Measurements from ENCODE around the gene ROCK2. TPM values are rescaled to one million over a fixed set of nuclear protein-coding genes. Genes with fewer than 3 reads are reported as not detected.
"Not testable (repeated sequence)": the region's sequence is repeated elsewhere in the genome, so short reads cannot be mapped to it uniquely, and the experiment has no call there.

Gene ROCK2
- total and polyA plus RNA-seq, 2 donors, result 11.7 to 12.7 TPM

DNA sequence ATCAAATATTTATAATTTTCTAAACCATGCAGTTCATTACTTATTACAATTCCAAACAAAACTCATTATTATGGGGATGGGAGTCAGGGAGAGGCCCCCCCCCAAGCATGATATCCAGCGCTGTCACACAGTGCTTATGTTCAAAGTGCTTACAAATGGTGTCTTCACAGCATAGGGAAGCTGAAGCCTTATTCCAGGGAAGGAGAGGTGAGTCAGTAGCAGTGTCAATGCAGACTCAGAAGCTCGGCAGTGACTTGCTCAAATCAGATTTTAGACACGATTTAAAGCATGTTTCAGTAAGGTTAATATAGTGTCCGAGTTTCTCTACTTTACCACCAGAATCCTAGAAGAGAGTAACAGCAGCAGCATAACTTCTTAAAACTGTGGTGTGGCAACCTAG is 164.5 kb downstream of the ROCK2 start:
- DNase-seq (ENCODE audit: low read depth in 6 of 9, low spot score in 9 of 9), result no peak

DNA sequence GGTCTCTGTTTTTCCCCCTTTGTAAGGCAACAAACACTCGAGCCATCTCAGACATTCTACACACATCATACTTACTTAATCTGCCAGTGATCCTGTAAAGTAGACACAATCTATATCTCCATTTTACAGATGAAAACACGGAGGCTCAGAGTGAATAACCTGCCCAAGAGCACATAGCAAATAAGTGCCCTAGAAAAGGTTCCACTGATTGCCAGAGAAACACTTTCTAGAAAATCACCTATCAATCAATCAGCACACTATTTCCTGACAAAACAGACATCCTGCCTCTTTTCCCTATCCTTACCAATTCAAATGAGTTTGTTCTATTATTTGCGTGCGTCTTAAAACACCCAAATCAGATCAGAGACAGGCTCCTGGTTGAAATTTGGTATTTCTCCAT is 165.2 kb downstream of the ROCK2 start:
- Histone ChIP-seq H3K9me3 (ENCODE audit: control insufficient read depth in 2 of 2, insufficient read depth in 1 of 2, low read length in 1 of 2) (no peaks in the 10 kb centered on the region), H3K4me3 (ENCODE audit: low read length in 2 of 2) (no peak overlapping the region), H3K4me1 (ENCODE audit: control insufficient read depth in 2 of 2, insufficient read depth in 2 of 2, low read length in 2 of 2) (peaks cover 0 to 4% of the 10 kb centered on the region in 2 donors), H3K36me3 (ENCODE audit: control insufficient read depth in 2 of 2, insufficient read depth in 2 of 2, low read length in 1 of 2) (peaks cover 0 to 6% of the 10 kb centered on the region in 2 donors), H3K27ac (ENCODE audit: low read depth in 1 of 2, low read length in 1 of 2) (no peak overlapping the region), H3K27me3 (ENCODE audit: control insufficient read depth in 2 of 2, insufficient read depth in 1 of 2, low read length in 1 of 2) (no peaks in the 10 kb centered on the region)
- DNase-seq (ENCODE audit: low read depth in 6 of 9, low spot score in 9 of 9), result no peak
- WGBS, result 87% methylated on average over 4 of the region's 4 CpGs

More for the DNA sequence above, 164.5 kb downstream of the ROCK2 start:
- no peaks in the 10 kb centered on the region for H3K27me3 ChIP-seq (ENCODE audit: control insufficient read depth in 2 of 2, insufficient read depth in 1 of 2, low read length in 1 of 2)
- no peak overlapping the region for H3K4me3 ChIP-seq (ENCODE audit: low read length in 2 of 2)
- WGBS, result over 99% methylated on average over 4 of the region's 4 CpGs
- H3K9me3 ChIP-seq (ENCODE audit: control insufficient read depth in 2 of 2, insufficient read depth in 1 of 2, low read length in 1 of 2), result no peaks in the 10 kb centered on the region
- peaks cover 0 to 4% of the 10 kb centered on the region in 2 donors for H3K4me1 ChIP-seq (ENCODE audit: control insufficient read depth in 2 of 2, insufficient read depth in 2 of 2, low read length in 2 of 2)
- peaks cover 0 to 7% of the 10 kb centered on the region in 2 donors for H3K36me3 ChIP-seq (ENCODE audit: control insufficient read depth in 2 of 2, insufficient read depth in 2 of 2, low read length in 1 of 2)
- H3K27ac ChIP-seq (ENCODE audit: low read depth in 1 of 2, low read length in 1 of 2), result no peak overlapping the region

DNA sequence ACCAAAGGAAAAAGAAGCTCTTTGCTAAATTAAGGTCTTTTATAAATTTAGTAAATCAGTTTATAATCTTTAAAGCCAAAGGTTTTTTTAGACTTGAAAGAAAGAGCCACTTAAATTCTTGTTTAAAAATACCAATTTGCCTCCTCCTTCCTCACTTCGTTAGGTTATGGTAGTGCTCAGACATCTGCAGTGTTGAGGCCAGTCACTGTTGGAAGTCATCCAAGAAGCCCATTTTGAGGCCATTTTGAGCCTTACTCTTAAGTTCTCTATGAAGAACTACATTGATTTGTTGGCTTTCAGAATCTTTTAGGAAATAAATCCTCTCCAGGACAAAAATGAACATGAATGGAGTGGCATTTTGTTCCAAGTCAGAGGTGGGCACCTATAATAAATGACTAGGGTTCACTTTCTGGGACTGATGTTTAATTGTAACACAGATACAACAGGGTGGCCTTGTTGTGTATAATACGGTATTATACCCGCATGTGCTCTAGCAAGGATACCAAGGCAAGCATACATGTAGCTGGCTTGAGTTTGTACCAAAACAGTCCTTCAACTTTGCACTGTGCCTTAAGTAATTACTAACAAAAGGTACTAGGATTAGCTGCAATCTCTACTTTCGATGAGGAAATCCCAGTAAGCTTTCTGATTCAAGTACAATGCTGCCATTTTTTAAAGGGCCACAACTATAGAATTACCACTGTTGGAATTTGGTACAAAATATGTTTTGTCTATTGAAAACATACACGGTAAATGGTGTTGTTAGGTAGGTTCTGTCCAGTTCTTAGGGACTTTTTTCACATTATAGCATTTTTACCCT is 166.4 kb downstream of the ROCK2 start:
- 71% methylated on average over 5 of the region's 5 CpGs for WGBS
- peaks cover 0 to 4% of the 10 kb centered on the region in 2 donors for H3K4me1 ChIP-seq (ENCODE audit: control insufficient read depth in 2 of 2, insufficient read depth in 2 of 2, low read length in 2 of 2)
- DNase-seq (ENCODE audit: low read depth in 6 of 9, low spot score in 9 of 9), result no peak
- H3K27ac ChIP-seq (ENCODE audit: low read depth in 1 of 2, low read length in 1 of 2), result no peak overlapping the region
- no peaks in the 10 kb centered on the region for H3K27me3 ChIP-seq (ENCODE audit: control insufficient read depth in 2 of 2, insufficient read depth in 1 of 2, low read length in 1 of 2)
- peaks cover 0 to 5% of the 10 kb centered on the region in 2 donors for H3K36me3 ChIP-seq (ENCODE audit: control insufficient read depth in 2 of 2, insufficient read depth in 2 of 2, low read length in 1 of 2)
- H3K4me3 ChIP-seq (ENCODE audit: low read length in 2 of 2), result no peak overlapping the region
- no peaks in the 10 kb centered on the region for H3K9me3 ChIP-seq (ENCODE audit: control insufficient read depth in 2 of 2, insufficient read depth in 1 of 2, low read length in 1 of 2)

DNA sequence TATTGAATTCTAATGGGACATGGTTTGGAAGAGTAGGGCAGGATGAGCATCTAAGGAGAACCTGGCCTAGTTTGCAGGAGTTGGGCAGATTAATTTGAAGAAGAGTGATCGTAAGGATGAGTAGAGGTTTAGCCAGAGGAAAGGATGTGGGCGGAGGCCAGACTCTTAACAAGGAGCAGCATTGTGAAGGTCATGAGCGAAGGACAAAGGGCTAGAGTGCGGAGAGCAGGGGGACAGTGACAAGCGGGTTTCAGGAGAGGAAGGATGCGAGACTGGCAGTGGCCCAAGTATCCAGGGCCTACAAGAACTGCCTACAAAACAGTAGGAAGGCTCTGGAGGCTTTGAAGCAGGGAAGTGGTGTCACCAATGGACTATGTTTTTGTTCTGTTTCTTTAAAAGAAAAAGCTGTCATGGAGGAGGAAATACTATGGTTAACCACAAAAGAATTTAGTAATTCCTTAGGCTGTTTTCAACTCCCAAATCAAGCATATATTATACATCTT is 169.1 kb downstream of the ROCK2 start:
- H3K36me3 ChIP-seq (ENCODE audit: control insufficient read depth in 2 of 2, insufficient read depth in 2 of 2, low read length in 1 of 2), result peaks cover 0 to 3% of the 10 kb centered on the region in 2 donors
- no peaks in the 10 kb centered on the region for H3K9me3 ChIP-seq (ENCODE audit: control insufficient read depth in 2 of 2, insufficient read depth in 1 of 2, low read length in 1 of 2)
- no peak overlapping the region for H3K4me3 ChIP-seq (ENCODE audit: low read length in 2 of 2)
- H3K27me3 ChIP-seq (ENCODE audit: control insufficient read depth in 2 of 2, insufficient read depth in 1 of 2, low read length in 1 of 2), result no peaks in the 10 kb centered on the region
- 48% methylated on average over 6 of the region's 6 CpGs for WGBS
- peak in 1 of 9 donors; percentile 17 for DNase-seq (ENCODE audit: low read depth in 6 of 9, low spot score in 9 of 9)
- no peak overlapping the region for H3K27ac ChIP-seq (ENCODE audit: low read depth in 1 of 2, low read length in 1 of 2)
- peaks cover 0 to 4% of the 10 kb centered on the region in 2 donors for H3K4me1 ChIP-seq (ENCODE audit: control insufficient read depth in 2 of 2, insufficient read depth in 2 of 2, low read length in 2 of 2)

DNA sequence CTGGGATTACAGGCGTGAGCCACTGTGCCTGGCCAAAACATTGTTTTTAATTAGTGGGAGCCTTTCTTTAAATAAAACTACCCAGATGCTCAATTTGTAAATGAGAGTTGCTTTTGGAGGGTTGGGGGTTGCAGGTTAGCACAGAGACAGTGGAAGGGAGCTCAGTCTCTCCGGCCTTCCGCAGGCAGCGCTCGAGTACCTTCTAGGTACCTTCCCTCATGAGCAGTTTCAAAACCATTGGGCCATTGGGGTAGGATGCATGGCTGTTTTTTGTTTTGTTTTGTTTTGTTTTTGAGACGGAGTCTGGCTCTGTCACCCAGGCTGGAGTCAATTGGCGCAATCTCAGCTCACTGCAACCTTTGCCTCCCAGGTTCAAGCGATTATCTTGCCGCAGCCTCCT is 170.2 kb downstream of the ROCK2 start:
- H3K9me3 ChIP-seq (ENCODE audit: control insufficient read depth in 2 of 2, insufficient read depth in 1 of 2, low read length in 1 of 2), result no peaks in the 10 kb centered on the region
- H3K27ac ChIP-seq (ENCODE audit: low read depth in 1 of 2, low read length in 1 of 2), result no peak overlapping the region
- peaks cover 0 to 4% of the 10 kb centered on the region in 2 donors for H3K4me1 ChIP-seq (ENCODE audit: control insufficient read depth in 2 of 2, insufficient read depth in 2 of 2, low read length in 2 of 2)
- peaks cover 0 to 3% of the 10 kb centered on the region in 2 donors for H3K36me3 ChIP-seq (ENCODE audit: control insufficient read depth in 2 of 2, insufficient read depth in 2 of 2, low read length in 1 of 2)
- no peak overlapping the region for H3K4me3 ChIP-seq (ENCODE audit: low read length in 2 of 2)
- WGBS, result 98% methylated on average over 9 of the region's 9 CpGs
- H3K27me3 ChIP-seq (ENCODE audit: control insufficient read depth in 2 of 2, insufficient read depth in 1 of 2, low read length in 1 of 2), result no peaks in the 10 kb centered on the region
- DNase-seq (ENCODE audit: low read depth in 6 of 9, low spot score in 9 of 9), result no peak

DNA sequence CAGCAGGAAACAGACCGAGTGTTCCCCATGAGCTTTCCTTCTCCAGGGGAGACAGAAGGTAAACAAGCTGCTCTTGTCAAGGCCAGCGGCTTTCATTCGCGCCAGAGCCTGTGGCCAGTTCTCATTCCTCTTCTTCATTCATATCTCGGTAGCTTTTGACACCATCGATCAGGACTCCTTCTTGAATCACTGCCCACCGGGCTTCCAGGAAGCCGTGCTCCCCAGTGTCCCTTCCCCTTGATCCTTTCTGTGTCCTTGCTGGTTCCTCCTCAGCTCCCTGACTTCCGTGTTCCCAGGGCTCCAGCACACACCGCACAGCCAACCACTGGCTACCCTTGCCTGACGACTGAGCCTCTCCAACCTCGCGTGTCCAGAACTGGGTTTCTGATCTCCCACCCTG is 175.1 kb downstream of the ROCK2 start:
- H3K27ac ChIP-seq (ENCODE audit: low read depth in 1 of 2, low read length in 1 of 2), result no peak overlapping the region

DNA sequence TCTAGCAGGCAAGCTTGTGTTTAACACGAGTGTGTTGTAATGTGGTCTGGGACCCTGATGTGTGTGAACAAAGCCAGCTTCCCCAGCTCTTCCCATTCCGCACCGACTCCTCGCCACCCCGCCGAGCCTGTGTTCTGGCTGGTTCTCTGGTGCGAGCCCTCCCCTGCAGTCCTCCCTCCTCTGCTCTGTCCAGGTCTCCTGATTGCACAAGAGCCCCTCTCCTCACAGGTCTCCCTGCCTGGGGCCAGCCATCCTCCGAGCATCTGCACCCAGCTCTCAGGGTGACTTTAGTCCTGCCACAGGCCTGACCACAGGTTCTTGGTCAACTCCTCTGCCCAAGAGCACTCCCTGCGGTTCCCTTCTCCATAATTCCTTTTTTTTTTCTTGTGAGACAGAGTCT is 175.9 kb downstream of the ROCK2 start:
- H3K27me3 ChIP-seq (ENCODE audit: control insufficient read depth in 2 of 2, insufficient read depth in 1 of 2, low read length in 1 of 2), result no peaks in the 10 kb centered on the region
- no peaks in the 10 kb centered on the region for H3K9me3 ChIP-seq (ENCODE audit: control insufficient read depth in 2 of 2, insufficient read depth in 1 of 2, low read length in 1 of 2)
- no peak overlapping the region for H3K27ac ChIP-seq (ENCODE audit: low read depth in 1 of 2, low read length in 1 of 2)
- no peaks in the 10 kb centered on the region for H3K36me3 ChIP-seq (ENCODE audit: control insufficient read depth in 2 of 2, insufficient read depth in 2 of 2, low read length in 1 of 2)
- H3K4me3 ChIP-seq (ENCODE audit: low read length in 2 of 2), result no peak overlapping the region
- DNase-seq (ENCODE audit: low read depth in 6 of 9, low spot score in 9 of 9), result no peak
- H3K4me1 ChIP-seq (ENCODE audit: control insufficient read depth in 2 of 2, insufficient read depth in 2 of 2, low read length in 2 of 2), result no peaks in the 10 kb centered on the region
- 91% methylated on average over 9 of the region's 9 CpGs for WGBS

More for the DNA sequence above, 175.1 kb downstream of the ROCK2 start:
- no peaks in the 10 kb centered on the region for H3K9me3 ChIP-seq (ENCODE audit: control insufficient read depth in 2 of 2, insufficient read depth in 1 of 2, low read length in 1 of 2)
- DNase-seq (ENCODE audit: low read depth in 6 of 9, low spot score in 9 of 9), result no peak
- H3K27me3 ChIP-seq (ENCODE audit: control insufficient read depth in 2 of 2, insufficient read depth in 1 of 2, low read length in 1 of 2), result no peaks in the 10 kb centered on the region
- H3K4me1 ChIP-seq (ENCODE audit: control insufficient read depth in 2 of 2, insufficient read depth in 2 of 2, low read length in 2 of 2), result no peaks in the 10 kb centered on the region
- WGBS, result 95% methylated on average over 13 of the region's 13 CpGs
- H3K4me3 ChIP-seq (ENCODE audit: low read length in 2 of 2), result no peak overlapping the region
- no peaks in the 10 kb centered on the region for H3K36me3 ChIP-seq (ENCODE audit: control insufficient read depth in 2 of 2, insufficient read depth in 2 of 2, low read length in 1 of 2)

DNA sequence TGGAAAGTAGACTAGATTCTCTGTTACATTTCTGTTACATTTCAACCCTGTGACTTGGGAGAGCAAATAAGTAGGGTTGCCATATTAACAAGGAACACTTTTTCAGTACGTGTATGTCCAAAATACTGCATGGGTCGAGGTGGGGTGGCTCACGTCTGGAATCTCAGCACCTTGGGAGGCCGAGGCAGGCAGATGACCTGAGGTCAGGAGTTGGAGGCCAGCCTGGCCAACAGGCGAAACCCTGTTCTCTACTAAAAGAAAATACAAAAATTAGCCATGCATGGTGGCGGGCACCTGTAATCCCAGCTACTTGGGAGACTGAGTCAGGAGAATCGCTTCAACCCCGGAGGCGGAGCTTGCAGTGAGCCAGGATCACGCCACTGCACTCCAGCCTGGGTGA is 178.0 kb downstream of the ROCK2 start:
- Histone ChIP-seq H3K27me3 (ENCODE audit: control insufficient read depth in 2 of 2, insufficient read depth in 1 of 2, low read length in 1 of 2) (no peaks in the 10 kb centered on the region), H3K4me1 (ENCODE audit: control insufficient read depth in 2 of 2, insufficient read depth in 2 of 2, low read length in 2 of 2) (no peaks in the 10 kb centered on the region), H3K9me3 (ENCODE audit: control insufficient read depth in 2 of 2, insufficient read depth in 1 of 2, low read length in 1 of 2) (no peaks in the 10 kb centered on the region), H3K27ac (ENCODE audit: low read depth in 1 of 2, low read length in 1 of 2) (no peak overlapping the region), H3K4me3 (ENCODE audit: low read length in 2 of 2) (no peak overlapping the region), H3K36me3 (ENCODE audit: control insufficient read depth in 2 of 2, insufficient read depth in 2 of 2, low read length in 1 of 2) (no peaks in the 10 kb centered on the region)
- no peak for DNase-seq (ENCODE audit: low read depth in 6 of 9, low spot score in 9 of 9)
- whole genome bisulfite sequencing, result 93% methylated on average over 10 of the region's 10 CpGs

DNA sequence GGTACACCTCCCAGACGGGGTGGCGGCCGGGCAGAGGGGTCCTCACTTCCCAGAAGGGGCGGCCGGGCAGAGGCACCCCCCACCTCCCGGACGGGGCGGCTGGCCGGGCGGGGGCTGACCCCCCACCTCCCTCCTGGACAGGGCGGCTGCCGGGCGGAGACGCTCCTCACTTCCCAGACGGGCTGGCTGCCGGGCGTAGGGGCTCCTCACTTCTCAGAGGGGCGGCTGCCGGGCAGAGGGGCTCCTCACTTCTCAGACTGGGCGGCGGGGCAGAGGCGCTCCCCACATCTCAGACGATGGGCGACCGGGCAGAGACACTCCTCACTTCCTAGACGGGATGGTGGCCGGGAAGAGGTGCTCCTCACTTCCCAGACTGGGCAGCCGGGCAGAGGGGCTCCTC is 179.4 kb downstream of the ROCK2 start:
- 96% methylated on average over 28 of the region's 28 CpGs for WGBS
- not testable (repeated sequence) for H3K4me1 ChIP-seq (ENCODE audit: control insufficient read depth in 2 of 2, insufficient read depth in 2 of 2, low read length in 2 of 2); H3K36me3 ChIP-seq (ENCODE audit: control insufficient read depth in 2 of 2, insufficient read depth in 2 of 2, low read length in 1 of 2); H3K4me3 ChIP-seq (ENCODE audit: low read length in 2 of 2); H3K9me3 ChIP-seq (ENCODE audit: control insufficient read depth in 2 of 2, insufficient read depth in 1 of 2, low read length in 1 of 2); H3K27me3 ChIP-seq (ENCODE audit: control insufficient read depth in 2 of 2, insufficient read depth in 1 of 2, low read length in 1 of 2); DNase-seq (ENCODE audit: low read depth in 6 of 9, low spot score in 9 of 9); H3K27ac ChIP-seq (ENCODE audit: low read depth in 1 of 2, low read length in 1 of 2)
